SK-N-SH (cell line): Measurements from ENCODE around the gene SPON2. TPM values are rescaled to one million over a fixed set of nuclear protein-coding genes. Genes with fewer than 3 reads are reported as not detected.

Experiments used
- CTCF ChIA-PET: fragments of 300-600, 350-600 bp; formaldehyde crosslinking; extraction: SDS; loops from one replicate; lab custom pipeline; 2021; lab: Yijun Ruan, JAX
- POLR2A ChIA-PET: fragments of 350-600 bp; sonication (Branson Sonifier 250); formaldehyde crosslinking; extraction: SDS; loops from one replicate; lab custom pipeline; 2020; ENCODE audit warnings: antibody characterized with exemption, inconsistent platforms; lab: Yijun Ruan, JAX
- DNase-seq: peaks from one replicate; pipeline ENCODE4 v3.0.0; 2012
- H2AFZ ChIP-seq: fragments of 200-600 bp; sonication (generic); 2 replicates; pipeline ENCODE4 v1.8.1; 2016; ENCODE audit warnings: antibody characterized with exemption, mild to moderate bottlenecking, low read depth
- H3F3A ChIP-seq: fragments of 200-600 bp; sonication (generic); replicated peaks from 2 replicates; pipeline ENCODE3; 2016; ENCODE audit warnings: antibody characterized with exemption, mild to moderate bottlenecking; ENCODE audit not compliant: insufficient read depth
- H3K27ac ChIP-seq, 2 experiments: fragments of 200-500 bp in 1 of 2; fragments of 200-600 bp in 1 of 2; sonication (Bioruptor generic) in 1 of 2; sonication (generic), shearing (Covaris generic) in 1 of 2; 2 replicates each; pipeline versions ENCODE4 v1.5.1 to v1.6.1; 2014 to 2016; ENCODE audit warnings: low read depth in 2 of 2, inconsistent platforms in 1 of 2, low read length in 1 of 2, mild to moderate bottlenecking in 1 of 2, mixed read lengths in 1 of 2
- H3K27me3 ChIP-seq: fragments of 200-600 bp; sonication (generic), shearing (Covaris generic); 2 replicates; pipeline ENCODE4 v1.6.1; 2016; ENCODE audit warnings: mixed run types; ENCODE audit not compliant: insufficient read depth
- H3K36me3 ChIP-seq, 2 experiments: fragments of 200-500 bp in 1 of 2; fragments of 200-600 bp in 1 of 2; sonication (Bioruptor generic) in 1 of 2; sonication (generic) in 1 of 2; replicated peaks in 1 of 2; 2 replicates each; pipeline versions ENCODE3 to v1.5.1; 2014 to 2016; ENCODE audit warnings: low read length in 1 of 2, mild to moderate bottlenecking in 1 of 2; ENCODE audit not compliant: insufficient read depth in 2 of 2, control insufficient read depth in 1 of 2
- H3K4me1 ChIP-seq, 2 experiments: fragments of 200-500 bp in 1 of 2; fragments of 200-600 bp in 1 of 2; sonication (Bioruptor generic) in 1 of 2; sonication (generic), shearing (Covaris generic) in 1 of 2; 2 replicates each; pipeline versions ENCODE4 v1.5.1 to v1.6.1; 2014 to 2016; ENCODE audit warnings: low read depth in 1 of 2, low read length in 1 of 2, mixed run types in 1 of 2; ENCODE audit not compliant: insufficient read depth in 2 of 2, control insufficient read depth in 1 of 2
- H3K4me2 ChIP-seq: fragments of 200-600 bp; sonication (generic), shearing (Covaris generic); 2 replicates; pipeline ENCODE4 v1.6.1; 2017; ENCODE audit warnings: mixed run types
- H3K4me3 ChIP-seq, 2 experiments: fragments of 200-500 bp in 1 of 2; fragments of 200-600 bp in 1 of 2; sonication (Bioruptor generic) in 1 of 2; sonication (generic), shearing (Covaris generic) in 1 of 2; 2 replicates each; pipeline versions ENCODE4 v1.5.1 to v1.8.1; 2014 to 2016; ENCODE audit warnings: low read depth in 2 of 2, inconsistent platforms in 1 of 2, low read length in 1 of 2, mild to moderate bottlenecking in 1 of 2, mixed read lengths in 1 of 2, moderate library complexity in 1 of 2
- H3K79me2 ChIP-seq: fragments of 200-600 bp; sonication (generic); 2 replicates; pipeline ENCODE4 v1.8.1; 2017; ENCODE audit warnings: mild to moderate bottlenecking; ENCODE audit not compliant: insufficient read depth
- H3K9ac ChIP-seq: fragments of 200-600 bp; sonication (generic); 2 replicates; pipeline ENCODE4 v1.6.1; 2017; ENCODE audit warnings: mixed run types
- H3K9me2 ChIP-seq: fragments of 200-600 bp; sonication (generic); 2 replicates; pipeline ENCODE4 v1.6.1; 2017; ENCODE audit warnings: mixed run types
- H3K9me3 ChIP-seq: fragments of 200-600 bp; sonication (generic); 2 replicates; pipeline ENCODE4 v1.6.1; 2017; ENCODE audit warnings: mixed run types, mild to moderate bottlenecking, moderate library complexity
- H4K20me1 ChIP-seq: fragments of 200-600 bp; sonication (generic); 2 replicates; pipeline ENCODE4 v1.6.1; 2017; ENCODE audit warnings: mild to moderate bottlenecking, mixed run types; ENCODE audit not compliant: insufficient read depth
- IRF3 ChIP-seq: fragments of 150-350 bp; IDR thresholded peaks from 2 replicates; pipeline ENCODE4 v1.6.1; 2016; ENCODE audit warnings: mild to moderate bottlenecking, low read depth, low read length
- MEF2A ChIP-seq: IDR thresholded peaks from 2 replicates; pipeline ENCODE4 v1.4.0; 2012; ENCODE audit warnings: low read depth, borderline replicate concordance
- NFIC ChIP-seq: IDR thresholded peaks from 2 replicates; pipeline ENCODE4 v1.4.0; 2012; ENCODE audit warnings: borderline replicate concordance
- RAD21 ChIP-seq: IDR thresholded peaks from 2 replicates; pipeline ENCODE4 v1.6.1; 2012; ENCODE audit warnings: mild to moderate bottlenecking, low read length
- RCOR1 ChIP-seq: fragments of 150-350 bp; IDR thresholded peaks from 2 replicates; pipeline ENCODE4 v1.6.1; 2017; ENCODE audit warnings: antibody characterized with exemption, low read length
- REST ChIP-seq: IDR thresholded peaks from 2 replicates; pipeline ENCODE4 v1.6.1; 2012; ENCODE audit warnings: mild to moderate bottlenecking, low read depth, low read length, moderate library complexity
- RXRA ChIP-seq: IDR thresholded peaks from 2 replicates; pipeline ENCODE4 v1.4.0; 2012; ENCODE audit warnings: low read depth, mild to moderate bottlenecking, borderline replicate concordance
- SMC3 ChIP-seq: IDR thresholded peaks from 2 replicates; pipeline ENCODE4 v1.6.1; 2012; ENCODE audit warnings: low read depth, low read length, improper control_type of control experiment
- USF2 ChIP-seq: fragments of 150-350 bp; IDR thresholded peaks from 2 replicates; pipeline ENCODE4 v1.6.1; 2017; ENCODE audit warnings: antibody characterized with exemption, low read length, low read depth, borderline replicate concordance
- polyA plus RNA-seq, 3 experiments: library from polyadenylated mRNA; depleted of rRNA; stranded (reverse); fragments of >200 nt; gene quantifications; 2 replicates each; pipeline ENCODE4 v1.2.3, GENCODE V29; 2012

The SPON2 gene
- polyA plus RNA-seq, 1 of the 3 experiments (the other 2 are of a cell fraction), result 11.4 TPM

- no peak overlapping the region for H3K9ac ChIP-seq
- H3K27me3 ChIP-seq, result no peaks in the 10 kb centered on the region
- peaks cover 13% of the 10 kb centered on the region; the same call in 1 of the 2 replicates for H3K9me3 ChIP-seq
- ChIA-PET CTCF (no interaction called here), POLR2A (no interaction called here)
- H3K27ac ChIP-seq, result no peak overlapping the region
- no peak overlapping the region for H2AFZ ChIP-seq
- no peak overlapping the region for H3K4me3 ChIP-seq
- TF ChIP-seq RCOR1, result no peak
- no peak for TF ChIP-seq SMC3
- TF ChIP-seq RAD21, result no peak
- no peak for TF ChIP-seq USF2
- TF ChIP-seq NFIC, result no peak
- TF ChIP-seq REST, result no peak
- H4K20me1 ChIP-seq, result no peaks in the 10 kb centered on the region
- no peaks in the 10 kb centered on the region for H3K4me1 ChIP-seq
- no peak for DNase-seq
- no peaks in the 10 kb centered on the region for H3F3A ChIP-seq
- no peak overlapping the region for H3K4me2 ChIP-seq
- peaks cover 0 to 7% of the 10 kb centered on the region in 2 experiments for H3K36me3 ChIP-seq
- H3K79me2 ChIP-seq, result no peaks in the 10 kb centered on the region
- H3K9me2 ChIP-seq, result no peaks in the 10 kb centered on the region
Measured at GRCh38 chr4:1182313-1182712, 9.9 kb upstream of the SPON2 start.

GRCh38 chr4:1180663-1181062 lies 8.3 kb upstream of the SPON2 start:
- Histone ChIP-seq H3K9me3 (peaks cover 13% of the 10 kb centered on the region; the same call in 1 of the 2 replicates), H3K4me2 (no peak overlapping the region), H3K4me3 (no peak overlapping the region), H3F3A (no peaks in the 10 kb centered on the region), H3K27me3 (no peaks in the 10 kb centered on the region), H2AFZ (no peak overlapping the region)
- TF ChIP-seq RXRA (no peak), MEF2A (no peak), IRF3 (no peak)
- TF ChIP-seq, all 33 proteins: peak for 0
- peaks cover 0 to 7% of the 10 kb centered on the region in 2 experiments for H3K36me3 ChIP-seq
- no peak for DNase-seq
- POLR2A ChIA-PET, result no interaction called here
- CTCF ChIA-PET, result interaction anchor here (4.7 kb wide), 1 partner anchor 14 kb away, joined by 23 read pairs; no protein-coding TSS in a partner anchor
- H3K27ac ChIP-seq, result no peak overlapping the region
- no peaks in the 10 kb centered on the region for H3K4me1 ChIP-seq
- H3K9me2 ChIP-seq, result no peaks in the 10 kb centered on the region
- H3K79me2 ChIP-seq, result no peaks in the 10 kb centered on the region
- H4K20me1 ChIP-seq, result no peaks in the 10 kb centered on the region
- no peak overlapping the region for H3K9ac ChIP-seq
